Right lobe of liver (tissue), 4 donors: Measurements from ENCODE around the gene APOC3.

Source experiments
- CTCF ChIP-seq, 4 donors: fragments of 200-600 bp in 3 of 4; fragments of 450-650 bp in 1 of 4; IDR thresholded peaks; one replicate each; pipeline versions ENCODE4 v1.5.1 to v1.8.0; 2016 to 2022; ENCODE audit warnings: antibody characterized with exemption in 4 of 4, mild to moderate bottlenecking in 2 of 4
- POLR2A ChIP-seq: fragments of 450-650 bp; IDR thresholded peaks from one replicate; pipeline ENCODE4 v1.6.1; 2017; ENCODE audit warnings: antibody characterized with exemption, mild to moderate bottlenecking
- donor health status: DM: no; HTN: no; CAD: no.
- donor health status: DM: no; HTN: no; CAD: no.
- donor health status: DM: no; HTN: yes; CAD: no.

GRCh38 chr11:116873381-116873780 is 43.7 kb downstream of the APOC3 start:
- TF ChIP-seq CTCF (IDR thresholded peaks at IDR 0.05) (no peak), POLR2A (no peak)
